ENCODE measurements around the gene CREB3L2.
"Not testable (repeated sequence)": the region's sequence is repeated elsewhere in the genome, so short reads cannot be mapped to it uniquely, and the experiment has no call there.

Gene CREB3L2

DNA sequence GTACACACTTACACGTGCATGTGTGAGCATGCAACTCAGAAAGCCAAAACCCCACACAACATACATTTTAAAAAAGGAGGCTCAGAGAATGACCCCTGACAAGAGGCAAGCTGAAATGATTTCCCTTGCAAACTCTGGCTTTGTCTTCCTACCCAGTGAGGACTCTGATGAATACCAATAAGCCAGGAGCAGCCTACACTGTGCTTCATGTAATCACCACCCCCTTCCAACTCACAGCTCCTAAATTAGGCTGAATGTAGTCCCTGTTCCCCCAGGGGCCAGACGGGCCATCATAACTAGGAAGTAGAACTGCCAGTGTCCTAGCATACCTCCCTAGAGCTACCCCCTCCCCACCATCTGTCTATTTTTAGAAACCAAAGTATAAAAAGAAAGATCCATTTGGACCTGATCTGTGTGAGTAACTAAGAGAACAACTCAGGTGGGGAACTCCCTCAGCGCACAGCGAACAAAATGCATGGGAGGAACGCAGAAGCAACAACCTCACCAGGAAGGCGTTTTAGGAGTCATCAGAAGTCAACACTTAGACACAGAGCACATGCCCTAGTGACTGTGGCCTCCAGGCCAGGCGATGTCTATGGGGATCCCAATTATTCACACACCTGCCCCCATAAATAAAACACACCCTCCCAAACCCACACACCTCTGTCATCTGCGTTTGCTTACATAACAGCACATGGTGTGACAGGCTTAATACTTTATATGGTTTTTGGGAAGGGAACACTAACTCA is 157.0 kb downstream of the CREB3L2 start:
- no peak for DNase-seq
- no peak overlapping the region for H3K27ac Mint-ChIP-seq
- no peaks in the 10 kb centered on the region for H3K36me3 Mint-ChIP-seq
- peaks cover 2 to 3% of the 10 kb centered on the region in 2 donors for H3K9me3 Mint-ChIP-seq
- ATAC-seq (replicated peaks), result no peak
- H3K27me3 Mint-ChIP-seq, result peaks cover 63 to 69% of the 10 kb centered on the region in 2 donors
- peaks cover 5 to 13% of the 10 kb centered on the region in 2 donors for H3K4me1 Mint-ChIP-seq
- no peak overlapping the region for H3K4me3 Mint-ChIP-seq

DNA sequence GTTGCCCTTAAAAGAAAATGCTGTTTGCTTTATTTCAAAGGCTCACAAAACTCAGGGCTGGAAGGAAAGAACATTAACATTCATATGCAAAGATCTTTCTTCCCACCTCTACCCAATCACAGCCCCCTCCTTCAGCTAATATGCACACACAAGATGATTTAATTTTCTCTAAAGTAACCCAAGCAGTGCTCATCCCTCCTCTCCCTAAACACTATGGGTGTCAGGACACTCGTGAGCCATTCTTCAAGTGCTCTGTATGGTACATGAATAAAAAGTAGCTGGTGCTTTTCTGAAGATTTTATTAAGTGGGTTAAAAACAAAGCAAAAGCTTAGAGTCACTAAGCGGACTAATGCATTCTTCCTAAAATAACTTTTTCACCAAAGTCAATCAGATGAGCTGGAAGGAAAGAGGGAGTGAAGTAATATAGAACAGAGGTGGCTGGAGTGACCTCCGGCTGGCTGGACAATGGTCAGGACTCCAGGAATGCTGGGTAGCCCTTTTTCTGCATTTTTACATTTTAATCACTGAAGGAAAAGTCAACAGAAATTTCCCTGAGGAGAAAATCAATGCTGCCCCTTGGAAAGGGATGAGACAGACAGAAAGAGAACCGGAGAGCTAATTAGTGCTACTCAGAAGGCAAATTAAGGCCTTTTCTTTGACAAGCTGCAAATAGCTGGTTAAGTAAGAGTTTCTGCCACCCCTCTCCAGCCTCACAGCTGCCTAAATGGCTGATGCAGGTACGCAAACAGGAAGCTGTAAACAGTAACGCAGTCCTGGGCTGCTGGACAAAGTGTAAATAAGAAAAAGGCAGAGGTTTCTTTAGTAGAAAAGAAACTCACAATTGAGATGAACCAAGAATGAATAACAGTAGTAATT is 161.7 kb downstream of the CREB3L2 start:
- Mint-ChIP-seq H3K4me1 (no peaks in the 10 kb centered on the region), H3K27ac (no peak overlapping the region), H3K27me3 (peaks cover 51 to 56% of the 10 kb centered on the region in 2 donors), H3K9me3 (no peaks in the 10 kb centered on the region), H3K4me3 (no peak overlapping the region), H3K36me3 (no peaks in the 10 kb centered on the region)
- ATAC-seq (replicated peaks), result no peak
- DNase-seq, result no peak

DNA sequence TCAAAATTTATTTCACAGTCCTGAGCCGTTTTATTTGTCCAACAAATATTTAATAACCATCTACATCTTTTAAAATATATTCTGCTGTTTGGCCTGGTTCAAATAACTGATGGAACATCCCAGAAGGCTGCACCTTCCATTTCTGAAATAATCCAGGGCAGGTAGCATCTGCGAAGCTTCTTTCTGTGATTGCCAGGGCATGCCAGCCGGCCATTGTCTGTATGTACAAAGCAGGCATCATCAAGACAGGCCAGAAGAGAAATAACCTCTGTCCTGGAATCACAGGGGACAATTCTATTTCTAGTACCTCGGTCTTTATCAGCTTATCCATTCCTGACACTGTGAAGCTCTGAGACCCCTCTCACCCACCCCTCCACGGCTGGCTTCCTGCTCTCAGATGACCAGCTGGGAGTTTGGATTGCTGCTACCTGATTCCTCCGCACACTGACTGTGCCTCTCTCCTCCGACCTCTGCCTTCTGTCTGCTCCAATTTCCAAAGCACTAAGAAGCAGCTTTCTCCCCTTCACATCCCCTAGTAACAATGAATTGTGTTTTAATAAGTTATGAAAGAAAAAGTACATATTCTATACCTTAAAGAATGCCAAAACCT is 163.1 kb downstream of the CREB3L2 start:
- H3K27me3 Mint-ChIP-seq, result peaks cover 38 to 48% of the 10 kb centered on the region in 2 donors
- H3K4me3 Mint-ChIP-seq, result no peak overlapping the region
- ATAC-seq (replicated peaks) (no peak), DNase-seq (no peak)
- H3K36me3 Mint-ChIP-seq, result no peaks in the 10 kb centered on the region
- no peaks in the 10 kb centered on the region for H3K9me3 Mint-ChIP-seq
- no peaks in the 10 kb centered on the region for H3K4me1 Mint-ChIP-seq
- no peak overlapping the region for H3K27ac Mint-ChIP-seq

DNA sequence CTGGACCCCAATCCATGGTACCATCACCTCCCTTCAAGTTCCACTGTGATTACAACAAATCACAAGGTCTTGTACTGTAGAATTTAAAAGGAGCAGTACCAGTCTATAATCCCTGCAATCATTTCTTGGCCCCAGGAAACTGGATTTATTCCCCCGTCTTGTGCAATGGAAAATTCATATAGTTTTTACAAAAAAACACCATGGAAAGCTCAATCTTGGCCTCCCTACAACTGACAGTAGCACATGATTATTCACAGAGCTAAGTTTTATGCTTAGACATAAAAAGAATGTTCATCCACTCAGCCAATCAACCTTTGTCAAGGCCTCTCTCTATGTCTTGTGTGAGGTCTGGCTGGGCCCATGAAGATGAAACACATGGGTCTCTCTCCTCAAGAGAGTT is 165.3 kb downstream of the CREB3L2 start:
- Mint-ChIP-seq H3K36me3 (peaks cover 5 to 6% of the 10 kb centered on the region in 2 donors), H3K27me3 (peaks cover 18 to 36% of the 10 kb centered on the region in 2 donors), H3K9me3 (peaks cover 10% of the 10 kb centered on the region in 2 donors), H3K4me1 (no peaks in the 10 kb centered on the region), H3K27ac (no peak overlapping the region), H3K4me3 (no peak overlapping the region)
- DNase-seq, result no peak
- no peak for ATAC-seq (replicated peaks)

DNA sequence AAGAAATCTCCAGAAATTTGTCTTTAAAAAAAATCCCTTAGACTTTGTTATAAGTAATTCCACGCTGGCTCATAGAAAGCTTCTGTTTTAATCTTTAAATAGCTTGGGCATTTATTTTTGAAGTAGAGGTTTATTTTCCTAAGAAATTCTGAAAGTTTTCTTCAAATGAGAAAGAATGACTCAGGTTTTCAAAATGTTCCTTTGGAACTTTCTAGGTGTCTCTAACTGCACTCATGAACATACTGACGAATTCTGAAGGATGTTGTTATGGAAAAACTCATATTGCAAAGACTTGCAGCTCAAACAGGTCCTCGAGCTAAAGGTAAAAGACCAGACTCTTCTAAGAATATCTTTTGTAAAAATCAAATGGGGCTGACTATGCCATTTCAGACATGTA is 165.8 kb downstream of the CREB3L2 start:
- H3K27me3 Mint-ChIP-seq, result peaks cover 16 to 33% of the 10 kb centered on the region in 2 donors
- no peak overlapping the region for H3K4me3 Mint-ChIP-seq
- H3K36me3 Mint-ChIP-seq, result peaks cover 5 to 6% of the 10 kb centered on the region in 2 donors
- no peak for ATAC-seq (replicated peaks)
- H3K9me3 Mint-ChIP-seq, result peaks cover 10% of the 10 kb centered on the region in 2 donors
- no peak overlapping the region for H3K27ac Mint-ChIP-seq
- no peak for DNase-seq
- H3K4me1 Mint-ChIP-seq, result no peaks in the 10 kb centered on the region

DNA sequence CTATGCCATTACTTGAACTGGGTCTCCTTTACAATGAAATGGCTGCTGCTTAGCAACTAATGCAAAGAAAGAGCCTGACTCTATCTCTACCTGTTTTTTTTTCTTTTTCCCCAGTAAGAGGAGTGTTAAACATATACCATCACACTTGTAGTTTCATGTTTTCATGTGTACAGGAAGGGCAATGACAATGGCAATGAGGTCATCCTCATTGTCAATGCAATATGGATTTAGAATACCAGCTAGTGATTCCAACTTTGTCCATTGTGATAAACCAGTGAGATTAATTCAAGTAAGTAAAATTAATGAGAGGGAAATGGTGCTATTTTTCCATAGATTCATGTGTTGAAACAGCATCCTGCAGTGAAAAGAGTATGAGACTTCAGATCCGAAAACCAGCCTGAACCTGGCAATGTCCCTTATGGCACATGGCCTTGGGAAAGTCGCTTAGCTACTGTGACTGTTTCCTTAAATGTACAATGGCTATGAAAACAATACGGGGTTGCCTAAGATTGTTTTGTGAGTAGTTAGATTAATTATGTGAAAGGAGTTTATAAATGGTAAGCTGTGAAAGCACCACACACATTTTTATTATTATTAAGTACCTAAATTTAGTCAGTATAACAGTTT is 166.3 kb downstream of the CREB3L2 start:
- Mint-ChIP-seq H3K36me3 (peaks cover 5 to 6% of the 10 kb centered on the region in 2 donors), H3K27ac (no peak overlapping the region), H3K4me1 (no peaks in the 10 kb centered on the region), H3K27me3 (peaks cover 16 to 33% of the 10 kb centered on the region in 2 donors), H3K4me3 (no peak overlapping the region), H3K9me3 (peaks cover 10% of the 10 kb centered on the region in 2 donors)
- no peak for ATAC-seq (replicated peaks)
- no peak for DNase-seq

DNA sequence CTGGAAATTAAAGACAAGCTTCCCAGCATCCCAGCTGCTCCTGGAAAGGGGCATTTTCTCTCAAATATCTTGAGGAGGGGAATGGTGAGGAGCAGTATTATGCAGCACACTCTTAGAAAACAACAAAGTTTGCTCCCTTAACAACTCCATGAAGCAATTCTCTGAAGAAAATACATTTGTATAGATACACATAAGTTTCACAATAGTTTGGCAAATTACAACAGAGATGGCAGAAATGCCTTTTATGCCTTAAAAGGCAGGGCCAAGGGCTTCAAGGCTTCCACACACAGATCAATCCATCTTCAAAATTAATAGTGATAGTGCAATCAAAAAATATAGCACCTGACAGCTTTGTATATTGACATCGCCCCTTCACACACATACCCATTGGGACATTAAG is 167.3 kb downstream of the CREB3L2 start:
- Mint-ChIP-seq H3K4me3 (no peak overlapping the region), H3K4me1 (no peaks in the 10 kb centered on the region), H3K27me3 (peaks cover 14 to 27% of the 10 kb centered on the region in 2 donors), H3K27ac (no peak overlapping the region), H3K36me3 (peaks cover 5 to 6% of the 10 kb centered on the region in 2 donors), H3K9me3 (peaks cover 10 to 13% of the 10 kb centered on the region in 2 donors)
- DNase-seq (no peak), ATAC-seq (replicated peaks) (no peak)

DNA sequence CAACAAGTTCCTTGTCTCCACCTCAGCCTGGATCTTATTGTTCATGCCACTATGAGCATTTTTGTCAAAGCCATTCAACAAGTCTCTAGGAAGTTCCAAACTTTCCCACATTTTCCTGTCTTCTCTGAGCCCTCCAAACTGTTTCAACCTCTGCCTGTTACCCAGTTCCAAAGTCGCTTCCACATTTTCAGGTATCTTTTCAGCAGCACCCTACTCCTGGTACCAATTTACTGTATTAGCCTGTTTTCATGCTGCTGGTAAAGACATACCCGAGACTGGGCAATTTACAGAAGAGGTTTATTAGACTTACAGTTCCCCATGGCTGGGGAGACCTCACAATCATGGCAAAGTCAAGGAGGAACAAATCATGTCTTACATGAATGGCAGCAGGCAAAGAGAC is 168.9 kb downstream of the CREB3L2 start:
- Mint-ChIP-seq H3K27me3 (peaks cover 8 to 19% of the 10 kb centered on the region in 2 donors), H3K9me3 (peaks cover 10 to 13% of the 10 kb centered on the region in 2 donors)
- not testable (repeated sequence) for ATAC-seq (replicated peaks); H3K27ac Mint-ChIP-seq; H3K4me1 Mint-ChIP-seq; DNase-seq; H3K4me3 Mint-ChIP-seq; H3K36me3 Mint-ChIP-seq

DNA sequence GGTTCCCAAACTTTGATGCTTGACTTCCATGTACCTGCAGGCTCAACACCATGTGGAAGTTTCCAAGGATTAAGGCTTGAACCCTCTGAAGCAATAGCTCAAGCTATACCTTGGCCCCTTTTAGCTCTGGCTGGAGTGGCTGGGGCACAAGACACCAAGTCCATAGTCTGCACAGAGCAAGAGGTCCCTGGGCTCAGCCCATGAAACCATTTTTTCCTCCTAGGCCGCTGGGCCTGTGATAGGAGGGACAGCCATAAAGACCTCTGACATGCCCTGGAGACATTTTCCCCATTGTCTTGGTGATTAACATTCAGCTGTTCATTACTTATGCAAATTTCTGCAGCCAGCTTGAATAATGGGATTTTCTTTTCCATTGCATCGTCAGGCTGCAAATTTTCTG is 169.5 kb downstream of the CREB3L2 start:
- H3K27ac Mint-ChIP-seq, result no peak overlapping the region
- ATAC-seq (replicated peaks), result no peak
- no peaks in the 10 kb centered on the region for H3K4me1 Mint-ChIP-seq
- H3K27me3 Mint-ChIP-seq, result peaks cover 6 to 19% of the 10 kb centered on the region in 2 donors
- peaks cover 5 to 6% of the 10 kb centered on the region in 2 donors for H3K36me3 Mint-ChIP-seq
- H3K9me3 Mint-ChIP-seq, result peaks cover 10 to 13% of the 10 kb centered on the region in 2 donors
- no peak for DNase-seq
- no peak overlapping the region for H3K4me3 Mint-ChIP-seq

DNA sequence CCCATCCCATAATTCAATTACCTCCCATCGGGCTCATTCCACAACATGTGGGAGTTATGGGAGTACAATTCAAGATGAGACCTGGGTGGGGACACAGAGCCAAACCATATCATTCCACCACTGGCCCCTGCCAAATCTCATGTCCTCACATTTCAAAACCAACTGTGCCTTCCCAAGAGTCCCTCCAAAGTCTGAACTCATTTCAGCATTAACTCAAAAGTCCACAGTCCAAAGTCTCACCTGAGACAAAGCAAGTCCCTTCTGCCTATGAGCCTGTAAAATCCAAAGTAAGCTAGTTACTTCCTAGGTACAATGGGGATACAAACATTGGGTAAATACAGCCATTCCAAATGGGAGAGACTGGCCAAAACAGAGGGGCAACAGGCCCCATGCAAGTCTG is 170.3 kb downstream of the CREB3L2 start:
- ATAC-seq (replicated peaks); H3K4me3 Mint-ChIP-seq; H3K4me1 Mint-ChIP-seq; H3K27ac Mint-ChIP-seq; DNase-seq; H3K36me3 Mint-ChIP-seq: not testable (repeated sequence)
- peaks cover 10 to 13% of the 10 kb centered on the region in 2 donors for H3K9me3 Mint-ChIP-seq
- peaks cover 9 to 20% of the 10 kb centered on the region in 2 donors for H3K27me3 Mint-ChIP-seq

DNA sequence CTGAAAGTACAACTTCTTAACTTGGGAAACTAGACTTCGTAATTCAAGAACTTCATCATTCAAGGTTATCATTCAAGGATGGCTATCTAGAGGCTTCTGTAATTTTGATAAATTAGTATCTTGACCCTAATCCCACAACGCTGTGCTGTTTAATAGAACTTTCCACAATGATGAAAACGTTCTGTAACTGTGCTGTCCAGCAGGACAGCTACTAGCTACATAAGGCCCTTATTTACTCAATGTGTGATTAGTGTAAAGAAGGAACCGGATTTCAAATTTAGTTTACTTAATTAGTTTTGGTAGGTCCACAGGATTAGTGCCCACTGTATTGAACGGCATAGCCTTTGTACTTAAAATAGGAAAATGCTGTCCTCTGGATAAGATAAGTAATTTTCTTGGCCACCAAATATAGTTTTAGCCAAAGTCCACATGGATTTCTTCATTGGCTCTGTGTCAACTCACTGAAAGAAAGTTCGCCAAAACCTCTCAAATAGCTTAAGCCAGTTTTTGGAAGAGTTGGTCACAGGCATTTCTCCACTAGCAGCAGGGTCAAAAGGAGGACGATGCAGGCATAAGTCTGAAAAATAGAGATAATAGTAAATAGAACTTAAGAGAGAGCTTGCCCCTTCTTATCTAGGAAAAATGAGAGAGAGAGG is 172.4 kb downstream of the CREB3L2 start:
- no peaks in the 10 kb centered on the region for H3K4me1 Mint-ChIP-seq
- H3K36me3 Mint-ChIP-seq, result peaks cover 6% of the 10 kb centered on the region in 2 donors
- DNase-seq (no peak), ATAC-seq (replicated peaks) (no peak)
- H3K4me3 Mint-ChIP-seq, result no peak overlapping the region
- peaks cover 9 to 15% of the 10 kb centered on the region in 2 donors for H3K27me3 Mint-ChIP-seq
- H3K27ac Mint-ChIP-seq, result no peak overlapping the region
- peaks cover 10 to 13% of the 10 kb centered on the region in 2 donors for H3K9me3 Mint-ChIP-seq

DNA sequence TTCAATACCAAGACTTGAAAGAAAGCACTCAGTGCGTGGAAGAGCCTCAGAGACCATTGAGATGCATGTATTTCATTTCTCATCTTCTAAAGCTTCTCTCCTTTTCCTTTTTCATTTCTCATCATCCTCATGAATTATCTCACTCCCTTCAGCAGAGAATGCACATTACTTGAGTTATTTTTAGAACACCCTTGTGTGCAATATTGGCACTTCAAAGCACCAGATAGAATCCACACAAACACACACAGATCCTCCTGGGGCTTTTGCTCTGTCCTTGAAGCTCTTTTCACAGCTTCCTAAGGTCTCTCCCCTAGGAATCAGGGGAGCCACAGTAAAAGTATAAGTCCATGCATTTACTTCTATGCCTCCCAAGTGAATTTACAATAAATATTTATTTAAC is 173.4 kb downstream of the CREB3L2 start:
- Mint-ChIP-seq H3K4me1 (peaks cover 0 to 1% of the 10 kb centered on the region in 2 donors), H3K36me3 (peaks cover 6% of the 10 kb centered on the region in 2 donors), H3K27ac (no peak overlapping the region), H3K27me3 (peaks cover 9 to 15% of the 10 kb centered on the region in 2 donors), H3K4me3 (no peak overlapping the region), H3K9me3 (peaks cover 8 to 13% of the 10 kb centered on the region in 2 donors)
- ATAC-seq (replicated peaks) (no peak), DNase-seq (no peak)

DNA sequence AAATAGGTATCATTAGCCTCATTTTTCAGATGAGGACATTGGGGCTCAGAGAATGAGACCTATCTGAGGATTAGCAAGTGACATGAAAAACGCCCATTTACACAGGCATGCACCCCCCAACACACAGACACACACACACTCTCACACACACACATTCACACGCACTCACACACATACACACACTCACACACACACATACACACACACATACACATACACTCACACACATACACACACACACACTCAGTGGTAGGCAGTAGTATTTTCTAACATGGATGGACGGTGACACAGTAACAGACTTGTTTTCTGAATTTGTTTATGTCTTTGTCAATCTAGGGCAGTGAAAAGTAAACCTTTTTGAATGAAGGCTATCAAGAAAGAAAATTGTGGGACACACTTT is 176.4 kb downstream of the CREB3L2 start:
- no peak overlapping the region for H3K4me3 Mint-ChIP-seq
- H3K9me3 Mint-ChIP-seq, result peaks cover 0 to 2% of the 10 kb centered on the region in 2 donors

More for the DNA sequence above, 176.4 kb downstream of the CREB3L2 start:
- Mint-ChIP-seq H3K4me1 (peaks cover 3 to 9% of the 10 kb centered on the region in 2 donors), H3K36me3 (peaks cover 0 to 1% of the 10 kb centered on the region in 2 donors), H3K27ac (no peak overlapping the region), H3K27me3 (peaks cover 14 to 26% of the 10 kb centered on the region in 2 donors)
- DNase-seq, result no peak
- no peak for ATAC-seq (replicated peaks)

Data from stimulated activated naive B cell treated with anti-CD40 and anti-IgM and Interleukin-4, amounts not matched to agents 10 μg/mL and 1 μg/mL and 100 μg/mL, for 72 hours (primary cell).